TTC549 (cell line): Measurements from ENCODE around the gene DLST.

Experiments used
- FAIRE-seq: peaks from 2 replicates; lab custom pipeline; 2012; peaks lifted over from hg19 to GRCh38; lab: Jason Lieb, UNC

DLST gene

DNA sequence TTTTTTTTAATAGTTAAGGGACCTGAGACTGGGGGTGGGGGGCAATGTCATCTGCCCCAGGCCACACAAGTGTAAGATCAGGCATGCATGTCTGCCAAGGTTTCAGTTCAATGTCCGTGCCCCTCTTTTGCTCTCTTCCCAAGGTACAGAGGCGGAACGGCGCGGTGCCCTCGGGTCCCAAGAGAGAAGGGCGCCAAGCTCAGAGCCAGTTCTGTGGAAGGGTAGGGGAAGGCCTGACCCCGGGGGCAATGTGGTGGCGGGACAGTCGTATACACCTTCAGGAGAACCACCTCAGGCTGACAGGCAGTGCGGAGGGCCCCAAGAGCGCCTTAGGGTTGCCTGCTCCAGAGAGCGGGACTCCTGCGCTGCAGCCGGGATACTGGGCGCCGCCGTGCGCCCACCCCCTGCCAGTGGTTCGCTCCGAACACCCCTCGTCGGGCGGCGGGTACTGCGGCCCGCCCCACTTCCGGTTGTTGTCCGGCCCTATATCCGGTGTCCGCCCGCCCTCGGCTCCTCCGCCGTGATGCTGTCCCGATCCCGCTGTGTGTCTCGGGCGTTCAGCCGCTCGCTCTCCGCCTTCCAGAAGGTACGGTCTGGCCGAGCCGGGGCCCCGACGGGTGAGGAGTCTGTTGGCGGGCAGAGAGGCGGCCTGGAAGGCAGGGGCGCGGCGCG, at the start of gene DLST:
Gene DLST (plus strand): TSS at position 486 of the 672 bp plus-strand sequence. CDS start 38 bp downstream, at position 524.
- no peak for FAIRE-seq

DNA sequence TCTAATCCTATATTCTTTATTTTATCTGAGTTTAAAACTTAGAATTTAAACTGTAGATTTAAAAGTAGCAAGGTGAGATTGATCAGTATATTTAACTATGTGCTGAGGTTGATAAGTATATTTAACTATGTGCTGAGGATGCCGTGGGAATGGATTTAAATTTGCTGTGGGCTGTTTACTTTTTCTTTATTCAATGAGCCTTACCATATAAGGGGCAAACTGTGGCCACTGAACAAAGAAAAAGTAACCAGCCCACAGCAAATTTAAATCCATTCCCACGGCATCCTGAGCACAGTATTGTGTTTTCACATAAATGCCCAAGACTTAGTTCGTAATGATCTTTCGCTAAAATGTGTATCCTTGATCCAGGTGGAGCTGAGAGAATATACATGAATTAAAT, 48.9 kb upstream of the DLST start:
- FAIRE-seq, result no peak

- FAIRE-seq, result no peak
Observed at GRCh38 chr14:74834692-74835392, 46.9 kb upstream of the DLST start.

- no peak for FAIRE-seq
Observed at GRCh38 chr14:74835645-74836250, 46.0 kb upstream of the DLST start.

GRCh38 chr14:74836251-74836960, 45.3 kb upstream of the DLST start:
- FAIRE-seq, result no peak

GRCh38 chr14:74838166-74838565, 43.5 kb upstream of the DLST start:
- no peak for FAIRE-seq

DNA sequence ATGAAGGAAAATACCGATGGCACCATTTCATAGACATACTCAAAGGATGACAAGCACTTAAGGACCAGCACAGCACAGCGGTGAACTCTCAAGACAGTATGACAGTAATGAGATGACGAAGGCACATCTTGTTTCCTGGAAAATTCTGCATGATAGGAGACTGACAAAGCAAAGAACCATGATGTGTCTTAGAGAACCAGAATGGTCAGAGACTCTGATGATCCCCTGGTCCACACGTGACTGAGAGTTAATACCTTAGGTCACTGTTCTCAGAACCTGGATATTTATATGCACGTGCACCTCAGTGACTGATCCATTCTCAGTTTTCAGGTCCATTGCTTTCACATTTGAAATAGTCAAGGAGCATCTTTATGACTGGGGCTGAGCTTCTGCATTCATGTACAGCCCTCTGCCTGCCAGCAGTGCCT, 41.1 kb upstream of the DLST start:
- FAIRE-seq, result no peak

DNA sequence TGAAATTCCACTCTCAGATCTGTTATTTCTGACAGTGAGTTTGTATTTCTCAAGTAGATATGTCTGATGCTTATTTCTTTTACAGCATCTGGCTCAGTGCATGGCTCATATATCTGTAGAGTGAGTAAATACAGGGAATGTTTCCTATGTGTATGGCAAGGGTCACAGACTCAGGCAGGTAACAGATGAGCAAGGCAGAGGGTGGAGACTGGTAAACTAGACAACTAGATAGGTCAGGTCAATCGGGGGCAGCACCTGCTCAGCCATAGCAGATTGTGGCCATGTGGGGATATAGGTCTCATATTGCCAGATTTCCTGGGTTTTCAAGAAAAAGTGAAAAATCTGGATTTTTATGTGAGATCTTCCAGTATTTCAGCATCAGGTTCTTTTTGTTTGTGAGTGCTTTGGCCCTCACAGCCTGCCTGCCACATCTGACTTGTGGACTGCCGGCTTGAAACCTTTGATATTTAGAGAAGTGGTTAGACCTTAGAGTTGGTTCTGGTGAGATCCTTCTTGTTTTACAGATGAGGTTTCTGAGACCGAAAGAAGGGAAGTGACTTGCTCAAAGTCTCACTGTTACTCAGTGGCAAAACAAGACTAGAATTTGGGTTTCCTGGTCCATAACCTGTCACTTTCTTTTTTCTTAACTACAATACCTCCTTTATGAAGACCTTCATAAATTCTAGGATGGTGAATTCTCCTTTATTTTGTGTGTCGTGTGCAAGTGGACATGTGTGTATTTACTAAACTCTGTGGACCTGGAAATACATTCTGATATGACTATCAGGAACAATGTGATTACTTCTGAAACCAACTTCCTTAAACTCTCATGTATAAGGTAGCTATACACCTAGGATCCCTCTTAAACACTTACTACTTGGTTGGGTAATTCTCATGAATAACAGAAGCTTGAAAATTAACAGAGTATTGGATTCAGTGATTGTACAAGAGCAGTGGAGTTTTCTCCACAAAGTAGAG, 40.2 kb upstream of the DLST start:
- no peak for FAIRE-seq

- FAIRE-seq, result no peak
Observed at GRCh38 chr14:74843653-74844052, 38.1 kb upstream of the DLST start.

DNA sequence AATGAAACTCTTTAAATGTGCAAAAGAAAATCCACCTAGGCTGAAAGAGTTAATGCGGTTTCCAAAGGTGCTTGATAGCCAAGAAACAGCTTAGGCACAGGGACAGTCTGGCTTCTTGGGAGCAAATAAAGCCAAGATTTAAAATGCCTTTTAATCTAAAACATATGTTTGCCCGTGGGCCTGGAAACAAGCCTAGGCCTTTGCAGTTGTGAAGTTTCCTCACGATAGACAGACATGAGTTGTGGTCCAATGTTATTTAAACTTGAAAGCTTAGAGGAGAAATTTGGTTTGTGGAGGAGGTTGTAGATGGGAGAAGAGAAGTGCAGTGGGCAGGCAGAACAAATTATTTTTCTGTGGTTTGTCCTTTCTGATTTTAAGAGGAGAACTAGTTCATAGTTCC, 35.5 kb upstream of the DLST start:
- FAIRE-seq, result no peak

DNA sequence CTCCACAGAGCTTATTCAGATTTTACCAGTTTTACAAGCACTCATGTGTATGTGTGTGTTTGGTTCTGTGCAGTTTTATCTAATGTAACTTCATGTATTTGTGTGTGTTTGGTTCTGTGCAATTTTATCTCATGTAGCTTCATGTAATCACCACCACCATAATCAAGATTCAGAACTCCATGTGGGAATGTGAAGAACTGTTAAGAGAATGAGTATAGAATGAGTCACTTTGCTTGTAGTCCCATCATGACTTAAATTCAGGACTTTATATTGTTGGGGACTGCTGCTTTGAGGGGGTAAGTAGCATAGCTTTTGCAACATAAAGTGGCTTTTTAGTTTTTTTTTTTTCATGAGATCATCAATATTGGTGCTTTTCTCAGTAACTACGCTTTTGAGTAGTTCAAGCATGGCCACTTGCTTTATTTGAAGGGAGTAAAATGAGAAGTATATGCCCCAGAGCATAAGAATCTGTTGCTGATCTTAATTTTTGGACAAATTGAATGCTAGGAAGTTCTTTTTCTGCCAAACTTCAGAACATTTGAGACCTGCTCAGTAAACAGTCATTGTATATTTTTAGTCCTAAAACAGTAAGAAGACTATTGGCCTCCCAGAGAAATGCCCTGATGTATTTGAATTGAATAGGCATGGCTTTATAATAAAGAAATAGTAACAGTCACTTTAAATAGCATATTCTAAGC, 34.6 kb upstream of the DLST start:
- FAIRE-seq, result no peak

GRCh38 chr14:74848768-74849167, 32.9 kb upstream of the DLST start:
- no peak for FAIRE-seq

- FAIRE-seq, result no peak
Observed at GRCh38 chr14:74852922-74853530, 28.7 kb upstream of the DLST start.

DNA sequence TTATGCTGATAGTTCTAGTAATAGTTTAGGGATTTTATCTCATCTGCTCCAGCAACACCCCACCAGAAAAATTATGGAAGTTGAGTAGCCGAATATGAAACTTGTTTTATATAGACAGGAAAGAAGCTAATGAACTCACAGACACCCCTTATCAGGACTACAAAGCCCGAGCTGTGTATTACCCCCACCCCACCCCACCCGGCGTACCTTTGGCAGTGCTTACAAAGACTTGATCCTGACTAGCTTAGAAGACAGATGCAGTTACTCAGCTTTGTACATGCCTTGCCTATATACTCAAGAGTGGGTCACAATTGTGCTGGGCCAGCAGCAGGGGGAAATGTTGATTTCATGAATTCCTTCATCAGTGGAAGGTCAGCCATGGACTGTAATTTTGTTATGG, 28.1 kb upstream of the DLST start:
- no peak for FAIRE-seq

DNA sequence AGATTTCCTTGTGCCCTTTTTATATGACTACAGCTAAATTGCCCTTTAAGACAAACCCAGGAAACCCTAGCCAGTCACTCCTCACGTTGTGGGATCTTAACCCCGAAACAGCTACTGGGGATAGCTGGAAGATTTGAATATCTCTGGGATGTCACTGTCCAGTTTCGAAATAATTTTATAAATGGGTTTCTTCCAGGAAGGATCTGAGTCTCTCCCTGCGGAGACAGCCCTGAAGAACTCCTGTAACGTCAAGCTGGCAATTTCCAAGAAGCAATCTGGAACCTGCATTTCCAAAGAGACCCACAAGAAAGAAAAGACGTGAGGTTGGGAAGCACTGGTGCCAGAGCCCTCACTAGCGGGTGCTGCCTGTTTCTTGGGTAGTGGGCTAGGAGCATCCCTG, 26.7 kb upstream of the DLST start:
- no peak for FAIRE-seq

GRCh38 chr14:74855945-74856344, 25.8 kb upstream of the DLST start:
- no peak for FAIRE-seq

DNA sequence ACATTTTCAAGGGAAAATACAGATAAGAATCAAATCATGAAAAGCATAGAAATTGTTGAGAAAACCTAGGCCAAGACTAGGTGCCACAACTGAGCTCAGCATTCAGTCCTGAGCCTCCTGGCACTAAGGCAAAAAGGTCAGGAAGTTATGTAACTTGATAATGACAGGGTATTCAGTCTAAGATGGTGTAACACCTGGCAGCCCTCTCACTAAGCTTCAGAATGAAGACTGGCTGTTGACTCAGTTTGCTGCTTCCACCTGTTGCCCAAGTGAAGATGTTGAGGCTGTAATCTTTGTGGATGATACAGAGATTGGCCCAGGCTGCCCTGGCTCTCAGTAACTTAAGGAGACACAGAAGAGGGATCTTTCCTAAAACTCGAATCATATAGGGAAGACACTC, 25.4 kb upstream of the DLST start:
- no peak for FAIRE-seq

- no peak for FAIRE-seq
Observed at GRCh38 chr14:74858022-74858421, 23.7 kb upstream of the DLST start.

DNA sequence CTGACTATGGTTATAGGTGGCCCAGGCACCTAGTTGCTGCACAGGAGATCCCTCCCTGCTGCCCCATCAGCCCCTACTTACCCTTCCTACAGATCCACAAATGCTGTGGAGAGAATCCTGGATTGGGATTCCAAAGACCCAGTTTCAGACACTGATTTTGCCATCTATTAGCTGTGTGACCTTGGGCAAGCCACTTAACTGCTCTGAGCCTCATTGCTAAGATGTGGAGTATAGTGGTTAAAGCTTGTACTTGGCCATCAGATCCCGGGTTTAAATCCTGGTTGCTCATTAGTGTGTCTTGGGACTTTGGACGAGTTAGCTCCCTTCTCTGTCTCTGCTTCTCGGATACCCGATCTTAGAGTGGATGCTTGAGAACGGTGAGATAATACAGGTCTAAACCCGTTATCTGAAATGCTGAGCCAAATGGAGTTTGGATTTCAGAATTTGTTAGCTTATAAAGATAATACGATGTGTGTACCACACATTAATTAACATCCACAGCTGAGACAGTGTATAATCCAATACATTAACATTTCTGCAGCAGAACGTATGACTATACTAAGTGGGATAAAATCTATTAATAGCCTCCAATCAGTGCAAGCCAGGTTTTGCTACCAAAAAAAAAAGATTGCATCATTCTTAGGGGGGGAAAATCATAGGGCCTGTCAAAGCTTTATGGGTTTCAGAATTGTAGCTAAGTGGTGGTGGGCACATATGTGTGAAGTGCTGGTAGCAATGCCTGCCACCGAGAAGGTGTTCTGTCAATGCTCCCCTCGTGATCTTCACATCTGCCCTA, 21.8 kb upstream of the DLST start:
- FAIRE-seq, result no peak
